Kidney (tissue), 14 donors: ENCODE measurements around the gene ANKUB1. TPM values are rescaled to one million over a fixed set of nuclear protein-coding genes. Genes with fewer than 3 reads are reported as not detected.

Experiments used
- DNase-seq, 5 donors: peaks; one replicate each; pipeline ENCODE4 v3.0.0-alpha.2; 2013 to 2020
- FAIRE-seq: peaks from 2 replicates; lab custom pipeline; 2012; peaks lifted over from hg19 to GRCh38; lab: Jason Lieb, UNC
- H3K27ac ChIP-seq, 2 donors: one replicate each; pipeline ENCODE4 v1.7.0; 2013; ENCODE audit warnings: low read depth in 2 of 2, low read length in 2 of 2, inconsistent platforms in 1 of 2
- H3K27me3 ChIP-seq: one replicate; pipeline ENCODE4 v1.7.1; 2013; ENCODE audit warnings: low read length, inconsistent platforms; ENCODE audit not compliant: control insufficient read depth, insufficient read depth
- H3K36me3 ChIP-seq, 3 donors: one replicate each; pipeline versions ENCODE4 v1.7.0 to v1.7.1; 2013; ENCODE audit warnings: low read length in 3 of 3, control low read depth in 1 of 3, inconsistent platforms in 1 of 3; ENCODE audit not compliant: insufficient read depth in 3 of 3, control insufficient read depth in 2 of 3
- H3K4me1 ChIP-seq, 3 donors: one replicate each; pipeline versions ENCODE4 v1.7.0 to v1.7.1; 2013; ENCODE audit warnings: low read length in 3 of 3, inconsistent platforms in 1 of 3, low read depth in 1 of 3; ENCODE audit not compliant: control insufficient read depth in 2 of 3, insufficient read depth in 2 of 3
- H3K4me3 ChIP-seq, 3 donors: one replicate each; pipeline versions ENCODE4 v1.7.0 to v1.8.1; 2013; ENCODE audit warnings: low read length in 3 of 3, control low read depth in 1 of 3, inconsistent platforms in 1 of 3
- H3K9ac ChIP-seq, 3 donors: one replicate each; pipeline versions ENCODE4 v1.7.0 to v1.7.1; 2013; ENCODE audit warnings: low read length in 3 of 3, control low read depth in 1 of 3, inconsistent platforms in 1 of 3
- H3K9me3 ChIP-seq, 3 donors: one replicate each; pipeline versions ENCODE4 v1.7.0 to v1.7.1; 2013; ENCODE audit warnings: low read length in 3 of 3, control low read depth in 1 of 3, inconsistent platforms in 1 of 3; ENCODE audit not compliant: control insufficient read depth in 2 of 3, insufficient read depth in 1 of 3
- intact Hi-C: fragments of 100-400 bp; cut with DNase I; formaldehyde crosslinking; loops from one replicate; pipeline ENCODE4 v1.11.1; 2022
- polyA plus RNA-seq: library from polyadenylated mRNA; stranded (reverse); fragments of 350-450 nt; fragmentation: Illumina TruSeq; extraction: RNeasy Lipid Tissue Mini Kit (QIAGEN cat#74804); gene quantifications from one replicate; pipeline ENCODE4 v1.2.3, GENCODE V29; 2014; ENCODE audit warnings: low read depth, low replicate concordance; ENCODE audit not compliant: insufficient read depth
- total RNA-seq: library from RNA; stranded (reverse); fragmentation: NEBNext Ultra II Directional; extraction: Animal tissue kit (Norgen Biotek cat#: 25700); gene quantifications from one replicate; pipeline ENCODE4 v1.2.1, GENCODE V29; 2021
- TF ChIP-seq, protein P1 (sequence below): IDR thresholded peaks from 3 replicates; pipeline ENCODE4 v1.5.1; 2012; ENCODE audit warnings: mild to moderate bottlenecking, moderate library complexity, borderline replicate concordance; ENCODE audit not compliant: insufficient read depth; ENCODE audit errors: extremely low read depth
- donor health status: control.
- donor health status: control.
- donor health status: control.
- donor health status: control.
- donor health status: control.
- donor health status: DM: yes; HTN: yes; CAD: no.
- donor health status: Normal renal cell carcinoma (clear cell type).

Gene ANKUB1
- total and polyA plus RNA-seq, 2 donors from 2014 or later = not detected

GRCh38 chr3:149816986-149817385, 24.6 kb upstream of the ANKUB1 start:
- Histone ChIP-seq H3K9me3 (no peaks in the 10 kb centered on the region), H3K4me3 (no peak overlapping the region), H3K27me3 (no peaks in the 10 kb centered on the region), H3K9ac (no peak overlapping the region), H3K27ac (no peak overlapping the region), H3K4me1 (peaks cover 0 to 22% (median 17%) of the 10 kb centered on the region in 3 donors), H3K36me3 (no peaks in the 10 kb centered on the region)
- intact Hi-C loops = no loop called here
- DNase-seq (no peak), FAIRE-seq (no peak)
- TF ChIP-seq, protein P1, sequence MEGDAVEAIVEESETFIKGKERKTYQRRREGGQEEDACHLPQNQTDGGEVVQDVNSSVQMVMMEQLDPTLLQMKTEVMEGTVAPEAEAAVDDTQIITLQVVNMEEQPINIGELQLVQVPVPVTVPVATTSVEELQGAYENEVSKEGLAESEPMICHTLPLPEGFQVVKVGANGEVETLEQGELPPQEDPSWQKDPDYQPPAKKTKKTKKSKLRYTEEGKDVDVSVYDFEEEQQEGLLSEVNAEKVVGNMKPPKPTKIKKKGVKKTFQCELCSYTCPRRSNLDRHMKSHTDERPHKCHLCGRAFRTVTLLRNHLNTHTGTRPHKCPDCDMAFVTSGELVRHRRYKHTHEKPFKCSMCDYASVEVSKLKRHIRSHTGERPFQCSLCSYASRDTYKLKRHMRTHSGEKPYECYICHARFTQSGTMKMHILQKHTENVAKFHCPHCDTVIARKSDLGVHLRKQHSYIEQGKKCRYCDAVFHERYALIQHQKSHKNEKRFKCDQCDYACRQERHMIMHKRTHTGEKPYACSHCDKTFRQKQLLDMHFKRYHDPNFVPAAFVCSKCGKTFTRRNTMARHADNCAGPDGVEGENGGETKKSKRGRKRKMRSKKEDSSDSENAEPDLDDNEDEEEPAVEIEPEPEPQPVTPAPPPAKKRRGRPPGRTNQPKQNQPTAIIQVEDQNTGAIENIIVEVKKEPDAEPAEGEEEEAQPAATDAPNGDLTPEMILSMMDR = no peak

DNA sequence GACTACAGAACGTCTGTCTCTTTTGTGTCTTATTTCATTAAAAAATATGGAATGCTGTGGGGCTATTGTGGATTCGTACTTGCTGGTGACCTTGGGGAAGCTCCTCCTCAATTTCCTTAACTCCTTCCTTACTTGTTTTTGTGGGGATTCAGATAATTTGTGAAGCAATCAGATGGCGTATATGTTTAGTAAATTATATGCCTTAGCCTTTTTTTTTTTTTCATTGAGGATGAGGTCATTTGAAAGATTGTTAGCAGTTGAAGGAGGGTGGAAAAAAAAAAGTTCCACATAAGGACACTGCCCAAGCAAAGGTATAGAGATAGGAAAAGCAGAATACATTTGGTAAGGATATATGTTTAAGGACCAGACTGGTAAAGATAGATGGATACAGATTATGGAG, 24.0 kb upstream of the ANKUB1 start:
- H3K4me3 ChIP-seq = peak overlapping the region in 2 of 3 donors; percentile 10 to 31

DNA sequence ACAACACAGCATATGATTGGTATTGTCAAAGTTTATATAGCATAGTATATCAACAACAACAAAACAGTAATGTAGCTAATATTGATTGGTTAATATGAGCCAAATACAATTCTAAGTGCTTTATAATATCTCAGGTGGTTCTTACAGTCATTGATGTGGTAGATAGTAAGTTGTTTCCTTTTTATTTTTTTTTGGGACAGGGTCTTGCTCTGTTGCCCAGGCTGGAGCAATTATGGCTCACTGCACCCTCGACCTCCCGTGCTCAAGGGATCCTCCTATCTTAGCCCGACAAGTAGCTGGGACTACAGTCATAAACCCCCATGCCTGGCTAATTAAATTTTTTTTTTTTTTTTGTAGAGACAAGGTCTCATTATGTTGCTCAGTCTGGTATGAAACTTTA, 23.4 kb upstream of the ANKUB1 start:
- no peak for FAIRE-seq
- Histone ChIP-seq H3K9ac (no peak overlapping the region), H3K4me3 (peak overlapping the region in 1 of 3 donors; percentile 31), H3K27ac (peak overlapping the region in 1 of 2 donors; percentile 1), H3K36me3 (no peaks in the 10 kb centered on the region), H3K27me3 (no peaks in the 10 kb centered on the region), H3K9me3 (no peaks in the 10 kb centered on the region), H3K4me1 (peaks cover 0 to 22% (median 17%) of the 10 kb centered on the region in 3 donors)
- DNase-seq = no peak
- intact Hi-C loops = no loop called here
- TF ChIP-seq, protein P1 = no peak

More for the DNA sequence above, 24.0 kb upstream of the ANKUB1 start:
- no peaks in the 10 kb centered on the region for H3K27me3 ChIP-seq
- peaks cover 0 to 22% (median 17%) of the 10 kb centered on the region in 3 donors for H3K4me1 ChIP-seq
- peak overlapping the region in 1 of 2 donors; percentile 1 for H3K27ac ChIP-seq
- no peaks in the 10 kb centered on the region for H3K36me3 ChIP-seq
- no peak overlapping the region for H3K9ac ChIP-seq
- FAIRE-seq = no peak
- intact Hi-C loops = no loop called here
- no peak for DNase-seq
- TF ChIP-seq, protein P1 = no peak
- no peaks in the 10 kb centered on the region for H3K9me3 ChIP-seq

GRCh38 chr3:149815321-149815720, 23.0 kb upstream of the ANKUB1 start:
- Histone ChIP-seq H3K4me3 (peak overlapping the region in 2 of 3 donors; percentile 93 to 98), H3K9ac (peak overlapping the region in 1 of 3 donors; percentile 7), H3K27ac (peak overlapping the region in 1 of 2 donors; percentile 40), H3K27me3 (no peaks in the 10 kb centered on the region), H3K9me3 (no peaks in the 10 kb centered on the region), H3K36me3 (no peaks in the 10 kb centered on the region), H3K4me1 (peaks cover 0 to 22% (median 17%) of the 10 kb centered on the region in 3 donors)
- TF ChIP-seq, protein P1 = no peak
- no peak for FAIRE-seq
- DNase-seq = no peak
- intact Hi-C loops = no loop called here
